ENCODE measurements around the gene RBBP8NL. TPM values are rescaled to one million over a fixed set of nuclear protein-coding genes. Genes with fewer than 3 reads are reported as not detected.

RBBP8NL gene
- total RNA-seq, 1 experiment from 2014 or later = 0.03 TPM

DNA sequence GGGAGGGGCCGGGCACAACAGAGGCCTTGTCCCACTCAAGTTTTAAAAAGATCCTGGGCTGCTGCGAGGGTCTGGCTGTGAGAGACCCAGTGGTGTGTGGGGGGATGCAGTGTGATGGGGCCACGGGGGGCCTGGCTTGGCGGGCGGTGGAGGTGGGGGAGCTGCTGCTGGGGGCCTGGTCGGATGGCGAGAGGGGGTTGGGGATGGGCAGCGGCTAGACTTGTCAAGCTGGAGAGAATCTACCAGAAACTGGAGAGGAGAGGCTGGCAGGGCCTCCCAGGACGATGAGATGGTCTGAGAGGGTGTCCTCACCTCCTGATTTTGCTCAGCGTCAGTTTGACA is 35.3 kb downstream of the RBBP8NL start:
- in situ Hi-C loops (cut with HindIII; ENCODE audit: low pct_unique_long_range_greater_than_20kb, low sequenced_read_pairs) = no loop called here
- DNase-seq (ENCODE audit: low read depth, low spot score) = no peak

DNA sequence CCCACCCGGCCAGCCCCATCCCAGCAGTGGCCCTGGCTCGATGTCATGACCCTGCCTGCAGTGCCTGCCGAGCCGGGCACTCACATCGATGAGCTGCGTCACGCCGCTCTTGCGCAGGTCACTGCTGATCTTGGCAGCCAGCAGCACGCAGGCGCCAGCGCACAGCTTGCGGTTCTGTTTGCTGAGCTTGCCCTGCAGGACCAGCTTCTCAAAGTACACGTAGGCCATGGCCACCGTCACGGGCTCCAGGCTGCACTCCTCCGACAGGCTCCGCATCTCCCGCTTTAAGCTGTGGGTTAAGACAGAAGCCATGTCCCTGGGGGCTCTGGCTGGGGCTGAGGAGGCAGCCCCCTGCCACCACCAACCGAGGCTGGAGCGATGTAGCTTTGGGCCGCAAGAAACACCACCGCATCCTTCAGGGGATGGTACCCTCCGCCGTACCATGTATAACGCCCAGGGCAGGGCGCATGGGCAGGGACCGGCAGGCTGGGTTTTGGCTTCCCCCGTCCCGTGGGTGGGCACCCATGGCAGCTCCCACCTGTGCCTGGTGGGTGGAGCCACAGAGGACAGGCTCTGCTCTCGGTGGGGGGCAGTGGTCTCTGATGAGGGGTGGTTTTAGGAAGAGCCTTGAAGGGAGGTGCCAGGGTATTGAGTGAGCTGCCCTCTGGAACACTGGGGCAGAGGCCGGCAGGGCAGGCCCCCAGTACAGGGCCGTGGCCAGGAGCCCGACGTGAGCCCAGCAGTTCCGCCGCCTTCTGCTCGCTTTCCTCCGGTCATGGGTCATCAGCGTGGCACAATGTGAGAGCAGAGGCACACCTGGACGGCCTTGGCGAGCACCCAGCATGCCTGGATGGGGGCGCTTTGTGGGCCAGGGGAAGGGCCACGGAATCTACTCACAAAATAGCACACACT is 35.9 kb downstream of the RBBP8NL start:
- in situ Hi-C loops (cut with HindIII; ENCODE audit: low pct_unique_long_range_greater_than_20kb, low sequenced_read_pairs) = no loop called here
- DNase-seq (ENCODE audit: low read depth, low spot score) = no peak

DNA sequence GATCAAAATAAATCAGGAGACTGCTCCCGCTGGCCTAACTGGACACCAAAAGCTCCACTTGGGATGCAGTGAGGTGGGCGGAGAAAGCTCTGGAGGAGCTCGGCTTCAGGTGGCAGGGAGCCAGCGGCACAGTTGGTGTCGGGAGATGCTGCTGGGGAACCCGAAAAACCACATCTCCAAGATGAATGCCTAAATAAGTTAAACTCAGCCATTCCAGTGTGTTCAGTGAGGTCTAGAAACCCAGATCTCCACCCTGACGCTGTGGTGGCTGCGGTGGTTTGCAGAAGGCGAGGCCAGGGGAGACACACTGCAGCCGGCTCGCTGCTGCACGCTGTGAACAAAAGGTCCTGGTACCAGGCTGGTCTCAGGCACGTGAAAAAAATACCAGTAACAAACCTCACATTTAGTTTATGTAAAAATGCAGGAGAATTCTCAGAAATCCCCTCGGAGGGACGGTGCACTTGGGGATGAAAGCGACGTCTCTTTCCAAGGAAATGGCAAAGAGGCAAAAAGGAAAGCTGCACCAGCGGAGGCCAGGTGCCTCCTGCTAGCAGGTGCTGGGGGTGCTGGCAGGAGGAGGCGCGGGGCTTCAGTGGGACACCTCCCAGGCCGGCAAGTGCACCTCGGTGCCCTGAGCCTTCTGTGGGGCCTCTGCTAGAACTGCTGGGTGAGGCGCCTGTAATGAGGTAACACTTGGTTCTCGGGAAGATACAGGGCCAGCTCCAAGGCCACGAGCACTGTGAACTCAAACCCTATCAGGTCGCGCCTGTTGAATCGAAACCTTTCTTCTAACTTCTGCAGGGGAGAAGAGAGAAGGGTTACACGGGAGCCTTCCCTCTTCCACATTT is 36.8 kb downstream of the RBBP8NL start:
- in situ Hi-C loops (cut with HindIII; ENCODE audit: low pct_unique_long_range_greater_than_20kb, low sequenced_read_pairs) = no loop called here
- no peak for DNase-seq (ENCODE audit: low read depth, low spot score)

DNA sequence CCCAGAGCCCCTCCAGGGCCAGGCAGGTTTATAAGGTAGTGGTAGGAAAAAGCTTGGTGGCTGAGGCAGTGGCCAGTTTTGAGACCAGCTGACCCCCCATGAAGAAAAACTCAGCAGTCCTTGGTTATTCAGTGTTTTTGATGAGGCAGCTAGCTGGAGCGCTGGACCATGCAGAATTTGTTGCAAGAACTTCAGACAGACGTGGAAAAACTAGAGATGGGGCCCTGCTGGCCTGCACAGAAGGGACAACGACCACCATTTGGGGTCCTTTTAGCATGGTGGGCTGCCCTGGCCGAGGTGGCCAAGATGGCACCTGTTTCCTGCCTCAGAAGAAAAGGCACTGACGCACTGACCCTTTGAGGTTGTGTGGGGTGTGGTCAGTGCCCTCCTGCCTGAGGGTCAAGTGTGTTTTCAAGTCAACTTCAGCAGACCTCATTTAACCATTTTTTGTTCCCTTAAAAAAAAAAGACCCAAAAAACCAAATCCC is 37.7 kb downstream of the RBBP8NL start:
- in situ Hi-C loops (cut with HindIII; ENCODE audit: low pct_unique_long_range_greater_than_20kb, low sequenced_read_pairs) = no loop called here
- DNase-seq (ENCODE audit: low read depth, low spot score) = no peak

DNA sequence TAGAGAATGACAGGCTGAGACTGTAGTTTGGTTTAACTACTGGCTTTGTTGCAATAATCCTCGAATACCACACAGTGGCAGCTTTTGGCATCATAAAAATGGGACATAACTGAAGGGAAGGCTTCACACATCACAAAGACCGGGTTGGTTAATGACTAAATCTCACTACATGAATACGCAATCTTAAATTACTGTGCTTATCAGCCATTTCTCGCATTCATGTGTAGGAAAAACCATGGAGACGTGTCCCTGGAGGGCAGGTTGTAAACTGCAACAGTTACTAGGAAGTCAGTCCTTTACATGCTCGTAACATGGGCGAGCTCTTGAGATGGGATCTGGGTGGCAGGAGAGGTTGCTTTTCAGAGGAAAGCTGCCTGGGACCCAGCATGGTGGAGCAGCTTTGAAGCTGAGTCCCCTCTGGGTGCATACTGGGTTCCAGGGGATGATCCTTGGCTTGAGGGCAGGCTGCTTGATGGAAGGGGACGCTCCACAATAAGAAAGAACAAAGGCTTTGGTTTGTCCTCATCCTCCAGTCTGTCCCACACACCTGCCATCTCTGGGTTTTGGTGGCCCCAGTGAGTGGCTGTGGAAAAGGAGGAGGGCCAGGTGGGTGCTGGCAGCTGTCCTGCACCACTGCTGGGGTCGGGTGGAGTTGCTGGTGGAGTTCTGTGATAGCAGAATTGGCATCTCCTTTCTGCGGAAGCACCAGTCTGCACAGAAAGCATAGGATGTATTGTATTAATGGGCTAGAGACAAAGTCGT is 38.3 kb downstream of the RBBP8NL start:
- no peak for DNase-seq (ENCODE audit: low read depth, low spot score)
- in situ Hi-C loops (cut with HindIII; ENCODE audit: low pct_unique_long_range_greater_than_20kb, low sequenced_read_pairs) = no loop called here

DNA sequence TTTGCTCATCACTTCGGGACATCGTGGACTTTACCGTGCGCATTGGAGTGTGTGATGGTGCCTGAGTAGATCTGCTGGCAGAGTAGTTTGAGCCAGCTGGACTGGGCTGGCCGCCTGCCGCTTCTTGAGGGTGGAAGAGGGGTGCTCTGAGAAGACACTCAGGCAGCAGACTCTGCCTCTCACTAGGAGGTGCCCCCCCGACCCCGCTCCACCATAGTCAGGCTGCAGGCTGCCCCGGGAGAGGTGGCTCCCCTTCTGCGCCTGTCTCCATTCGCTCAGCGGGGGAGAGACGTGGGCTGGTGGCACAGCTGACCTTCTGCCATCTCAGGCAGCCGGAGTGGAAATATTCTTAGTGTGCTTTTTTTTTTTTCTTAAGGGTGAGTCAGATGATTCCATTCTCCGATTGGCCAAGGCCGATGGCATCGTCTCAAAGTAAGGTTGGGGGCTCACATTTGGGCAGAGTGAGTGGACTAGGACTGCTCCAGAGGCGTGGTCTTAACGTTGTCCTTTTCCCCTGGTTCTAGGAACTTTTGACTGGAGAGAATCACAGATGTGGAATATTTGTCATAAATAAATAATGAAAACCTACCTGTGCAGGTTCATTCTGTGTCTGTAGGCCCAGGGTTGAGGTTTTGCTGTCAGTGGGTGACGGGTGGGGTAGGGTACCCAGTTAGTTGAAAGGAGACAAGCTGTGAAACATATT is 39.3 kb downstream of the RBBP8NL start:
- in situ Hi-C loops (cut with HindIII; ENCODE audit: low pct_unique_long_range_greater_than_20kb, low sequenced_read_pairs) = no loop called here

DNA sequence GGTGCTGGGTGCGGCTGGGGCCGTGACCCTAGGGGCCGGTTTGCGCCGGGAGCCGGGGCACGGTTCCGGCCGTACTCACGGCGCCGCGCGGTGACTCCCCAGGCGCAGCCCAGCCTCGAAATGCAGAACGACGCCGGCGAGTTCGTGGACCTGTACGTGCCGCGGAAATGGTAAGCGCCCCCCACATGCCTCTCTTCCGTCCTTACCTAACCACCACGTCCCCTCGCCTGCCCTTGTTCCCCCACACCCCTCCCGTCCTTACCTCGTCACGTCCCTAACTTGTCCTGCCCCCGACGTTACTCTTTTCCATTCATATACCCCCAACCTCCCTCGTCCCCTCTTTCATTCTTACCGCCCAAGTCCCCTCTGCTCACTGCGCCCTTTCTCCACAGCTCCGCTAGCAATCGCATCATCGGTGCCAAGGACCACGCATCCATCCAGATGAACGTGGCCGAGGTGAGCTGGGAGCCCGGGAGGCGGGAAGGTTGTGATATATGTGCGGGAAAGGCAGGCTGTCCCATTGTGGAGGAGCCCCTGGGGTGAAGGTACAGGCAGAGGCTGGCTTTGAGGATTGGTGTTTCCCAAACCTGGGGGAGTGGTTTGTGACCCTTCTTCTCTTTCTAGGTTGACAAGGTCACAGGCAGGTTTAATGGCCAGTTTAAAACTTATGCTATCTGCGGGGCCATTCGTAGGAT is 40.0 kb downstream of the RBBP8NL start:
- in situ Hi-C loops (cut with HindIII; ENCODE audit: low pct_unique_long_range_greater_than_20kb, low sequenced_read_pairs) = no loop called here
- DNase-seq (ENCODE audit: low read depth, low spot score) = no peak

More for the DNA sequence above, 39.3 kb downstream of the RBBP8NL start:
- no peak for DNase-seq (ENCODE audit: low read depth, low spot score)

DNA sequence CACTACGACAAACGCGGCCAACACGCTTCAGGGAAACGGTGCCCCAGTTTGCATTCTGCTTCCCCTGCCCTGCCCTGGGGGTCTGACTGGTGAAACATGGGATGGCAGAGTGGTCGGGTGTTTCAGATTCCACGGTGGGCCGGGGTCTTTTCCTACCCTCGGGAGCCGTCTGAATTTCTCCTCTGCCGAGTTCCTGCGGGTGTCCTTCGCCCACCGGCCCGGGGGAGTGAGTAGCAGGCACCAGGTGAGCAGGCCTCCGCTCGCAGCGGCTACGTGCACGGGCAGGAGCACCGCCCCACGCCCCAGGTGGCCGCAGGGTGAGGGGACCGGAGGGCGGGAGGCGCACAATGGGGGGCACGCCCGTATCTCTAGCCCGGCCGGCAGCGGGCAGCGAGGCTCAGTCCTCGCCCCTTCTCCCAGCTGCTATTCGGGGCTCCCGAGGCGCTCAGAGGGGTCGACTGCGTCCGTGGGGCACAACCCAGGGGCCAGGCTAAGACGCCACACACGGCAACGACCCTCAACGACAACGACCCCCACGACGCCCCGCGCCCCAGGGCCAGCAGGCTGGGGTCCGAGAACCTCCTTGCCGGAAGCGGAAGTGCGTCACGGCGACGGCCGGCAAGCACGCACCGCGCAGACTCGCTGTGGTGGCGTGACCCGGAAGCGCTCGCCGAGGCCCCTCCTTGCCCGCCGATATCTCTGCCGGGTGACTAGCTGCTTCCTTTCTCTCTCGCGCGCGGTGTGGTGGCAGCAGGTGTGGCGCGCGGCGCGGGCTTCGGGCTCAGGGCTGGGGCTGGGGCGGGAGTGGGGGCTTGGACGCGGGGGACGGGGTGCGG is 40.7 kb downstream of the RBBP8NL start, which contains the start of gene RPS21:
TSS of gene RPS21 (plus strand) at position 721 of the 836 bp plus-strand sequence. CDS start 236 bp downstream, outside the sequence.
- DNase-seq (ENCODE audit: low read depth, low spot score) = peak; percentile 92
- in situ Hi-C loops (cut with HindIII; ENCODE audit: low pct_unique_long_range_greater_than_20kb, low sequenced_read_pairs) = no loop called here

DNA sequence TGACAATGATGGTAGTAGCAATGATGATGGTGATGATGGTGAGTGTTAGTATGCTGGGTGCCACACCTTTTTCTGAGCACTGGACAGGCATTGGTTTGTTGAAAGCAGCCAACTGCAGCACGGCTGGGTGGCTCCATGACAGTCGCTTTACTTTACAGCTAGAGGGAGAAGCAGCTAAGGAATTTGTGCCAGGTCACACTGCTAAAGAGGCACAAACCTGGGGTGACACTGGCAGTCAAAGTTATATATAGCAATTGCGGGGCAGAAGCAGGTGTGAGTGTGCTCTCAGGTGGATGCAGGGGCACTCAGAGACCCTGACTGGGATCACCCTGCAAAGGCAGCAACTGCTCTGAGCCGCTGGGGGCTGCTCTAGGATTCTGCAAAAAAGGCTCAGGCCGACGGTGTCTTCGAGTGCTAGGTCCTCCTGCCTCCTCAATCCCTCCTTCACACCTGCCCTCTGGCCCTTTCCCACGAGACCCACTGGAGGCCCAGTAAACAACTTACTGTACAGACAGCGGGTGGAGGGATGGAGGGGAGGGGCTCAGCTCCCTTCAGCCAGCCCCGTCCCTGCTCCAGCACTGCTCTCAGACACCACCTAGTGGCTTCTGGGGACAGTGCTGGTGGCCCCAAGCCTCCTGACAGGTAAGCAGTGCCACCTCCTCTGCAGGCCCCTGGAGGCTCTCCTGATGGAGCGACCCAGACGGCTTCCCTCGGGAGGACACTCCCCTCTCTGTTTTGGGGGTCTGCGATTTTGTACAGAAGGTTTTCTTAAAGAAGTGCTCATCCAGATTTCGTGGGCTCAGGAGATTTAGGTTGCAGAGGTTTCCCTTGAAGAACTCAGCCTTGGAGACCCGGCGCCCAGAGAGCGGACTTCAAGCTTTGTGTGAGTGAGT is 44.8 kb downstream of the RBBP8NL start:
- DNase-seq (ENCODE audit: low read depth, low spot score) = peak; percentile 88

DNA sequence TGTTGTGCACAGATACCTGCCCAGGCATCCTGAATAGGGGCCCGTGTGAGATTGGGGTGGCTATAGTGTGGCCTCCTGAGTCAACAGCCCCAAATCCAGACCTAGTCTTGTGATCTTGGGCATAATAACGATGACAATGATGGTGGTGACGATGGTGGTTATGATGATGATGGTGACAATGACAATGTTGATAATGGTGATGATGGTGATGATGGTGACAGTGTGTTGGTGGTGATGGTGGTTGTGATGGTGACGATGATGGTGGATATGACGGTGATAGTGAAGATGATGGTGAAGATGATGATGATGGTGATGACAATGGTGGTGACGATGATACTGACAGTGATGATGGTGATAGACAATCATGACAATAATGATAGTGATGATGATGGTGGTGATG is 45.5 kb downstream of the RBBP8NL start:
- no peak for DNase-seq (ENCODE audit: low read depth, low spot score)
- in situ Hi-C loops (cut with HindIII; ENCODE audit: low pct_unique_long_range_greater_than_20kb, low sequenced_read_pairs) = no loop called here

More for the DNA sequence above, 44.8 kb downstream of the RBBP8NL start:
- in situ Hi-C loops (cut with HindIII; ENCODE audit: low pct_unique_long_range_greater_than_20kb, low sequenced_read_pairs) = no loop called here

DNA sequence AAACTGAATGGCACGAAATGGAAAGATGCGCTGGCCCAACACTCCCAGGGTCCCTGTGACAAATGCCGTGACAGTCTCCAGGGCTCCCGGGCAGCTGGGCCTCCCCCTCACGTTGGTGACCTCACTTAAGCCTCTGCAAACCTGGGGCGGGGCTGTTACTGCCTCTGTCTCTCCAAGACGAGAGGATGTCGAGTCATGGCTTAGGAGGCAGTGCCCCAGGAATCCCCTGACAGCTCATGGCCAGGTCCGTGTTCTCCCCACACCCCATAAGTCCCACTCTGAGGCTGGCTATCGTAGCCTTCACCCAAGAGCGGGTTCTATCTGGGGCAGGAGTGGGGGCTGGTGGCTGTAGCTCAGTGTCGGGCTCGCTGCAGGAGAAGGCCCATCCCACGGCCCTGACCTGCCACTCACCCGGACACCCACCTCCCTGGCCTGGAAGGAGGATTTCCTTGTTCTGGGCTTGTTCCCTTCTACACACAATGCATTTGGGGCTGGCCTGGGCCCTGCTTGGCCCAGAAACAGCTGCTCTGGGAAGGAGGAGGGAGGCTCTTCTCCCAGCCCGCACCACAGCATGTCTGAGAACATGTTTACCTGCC is 46.0 kb downstream of the RBBP8NL start:
- in situ Hi-C loops (cut with HindIII; ENCODE audit: low pct_unique_long_range_greater_than_20kb, low sequenced_read_pairs) = no loop called here
- no peak for DNase-seq (ENCODE audit: low read depth, low spot score)

DNA sequence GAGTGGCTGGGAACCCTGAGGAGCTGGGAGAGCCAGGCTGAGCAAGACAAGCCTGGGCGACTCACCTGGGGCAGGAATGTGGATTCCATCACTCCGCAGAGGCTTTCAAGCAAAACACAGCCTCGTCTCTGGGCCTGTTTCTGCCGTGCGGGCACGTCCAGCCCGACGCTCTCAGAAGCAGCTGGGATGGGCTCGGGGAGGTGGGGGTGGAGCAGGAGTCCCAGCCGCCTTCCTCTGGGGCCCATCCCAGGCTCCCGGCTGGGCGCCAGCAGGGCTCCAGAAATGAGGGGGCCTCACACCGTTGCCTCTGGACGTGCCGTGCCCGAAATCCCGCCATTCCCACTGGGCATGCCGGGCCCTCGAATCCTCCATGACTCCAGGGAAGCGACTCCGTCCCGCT is 49.1 kb downstream of the RBBP8NL start:
- DNase-seq (ENCODE audit: low read depth, low spot score) = no peak
- in situ Hi-C loops (cut with HindIII; ENCODE audit: low pct_unique_long_range_greater_than_20kb, low sequenced_read_pairs) = no loop called here

DNA sequence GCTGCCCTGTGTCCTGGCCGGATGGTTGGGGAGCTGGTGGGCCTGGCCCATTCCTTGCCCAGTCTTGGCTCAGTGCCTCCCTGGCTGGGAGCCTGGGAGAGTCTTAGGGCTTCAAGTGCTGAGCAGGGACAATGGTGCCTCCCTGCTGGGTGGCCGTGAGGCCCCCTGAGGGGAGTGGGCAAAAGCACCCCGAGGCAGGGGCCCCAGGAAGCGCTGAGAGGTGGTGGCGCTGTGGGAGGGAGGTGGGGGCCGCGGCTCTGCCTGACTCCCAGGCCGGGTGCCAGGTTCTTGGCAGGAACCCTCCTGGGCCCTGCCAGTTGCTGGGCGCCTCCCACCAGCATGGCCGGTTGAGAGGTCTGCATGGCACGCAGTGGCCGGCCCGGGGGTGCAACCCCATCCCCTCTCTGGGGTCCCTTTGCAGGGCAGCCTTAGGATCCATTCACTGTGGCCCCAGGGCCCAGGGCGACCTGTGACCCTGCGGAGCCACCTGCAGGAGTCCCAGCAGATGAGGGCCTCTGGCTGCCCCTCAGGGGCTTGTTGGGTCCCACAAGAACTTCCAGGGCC is 49.6 kb downstream of the RBBP8NL start:
- in situ Hi-C loops (cut with HindIII; ENCODE audit: low pct_unique_long_range_greater_than_20kb, low sequenced_read_pairs) = no loop called here
- no peak for DNase-seq (ENCODE audit: low read depth, low spot score)

DNA sequence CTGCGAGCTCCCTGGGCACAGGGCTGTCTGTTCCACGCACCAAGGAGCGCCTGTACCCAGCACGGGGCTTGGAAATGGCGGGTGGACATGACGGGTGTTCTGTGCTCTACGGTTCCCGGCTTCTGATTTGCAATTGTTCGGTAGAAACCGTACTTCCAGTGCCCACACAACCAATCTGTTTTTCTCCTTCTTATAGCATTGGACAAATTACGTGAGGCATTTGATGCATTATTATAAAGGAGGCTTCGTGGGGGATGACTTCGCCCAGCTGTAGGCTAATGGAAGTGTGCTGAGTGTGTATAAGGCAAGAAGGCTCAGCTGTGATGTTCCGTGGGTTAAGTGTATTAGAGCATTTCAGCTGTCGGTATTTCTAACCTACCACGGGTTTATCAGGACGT is 50.3 kb downstream of the RBBP8NL start:
- in situ Hi-C loops (cut with HindIII; ENCODE audit: low pct_unique_long_range_greater_than_20kb, low sequenced_read_pairs) = no loop called here
- DNase-seq (ENCODE audit: low read depth, low spot score) = no peak

Data from SK-MEL-5 (cell line).